HepG2 (cell line): ENCODE data around the gene DCPS. TPM values are rescaled to one million over a fixed set of nuclear protein-coding genes. Genes with fewer than 3 reads are reported as not detected.
A peak's percentile ranks its signal among the peaks of the same experiment; 100 is the strongest.

Experiments
- ATAC-seq: fragments of 200-7000 bp; cut with Tn5 transposase; 3 replicates; pipeline ENCODE4 v1.9.1; 2020; ENCODE audit warnings: mild to moderate bottlenecking, moderate library complexity
- BruUV-seq: library from RNA; stranded (reverse); fragments of 400-500 nt; replicated peaks from 2 replicates; lab custom pipeline; 2021; lab: Mats Ljungman, UMichigan
- CTCF ChIA-PET: fragments of 300-600 bp; formaldehyde crosslinking; extraction: SDS; loops from one replicate; lab custom pipeline; 2021; ENCODE audit warnings: low total read pairs, inconsistent platforms, low intra/inter-chr PET ratio; lab: Yijun Ruan, JAX
- POLR2A ChIA-PET: fragments of 350-600 bp; sonication (Branson Sonifier 250); formaldehyde crosslinking; loops from one replicate; lab custom pipeline; 2020; ENCODE audit warnings: antibody characterized with exemption, inconsistent platforms; lab: Yijun Ruan, JAX
- DNase-seq: peaks from one replicate; pipeline ENCODE4 v3.0.0-alpha.2; 2015; ENCODE audit warnings: low spot score
- FAIRE-seq: peaks from 3 replicates; lab custom pipeline; 2011; peaks lifted over from hg19 to GRCh38; lab: Jason Lieb, UNC
- H2AFZ ChIP-seq: one replicate; pipeline ENCODE4 v1.6.1; 2011; ENCODE audit warnings: low read length, inconsistent platforms
- H3K27ac ChIP-seq: fragments of 300-600 bp; 3 replicates; pipeline ENCODE4 v1.8.0; 2011; ENCODE audit warnings: mixed run types, mild to moderate bottlenecking, mixed read lengths, low read length, inconsistent platforms; ENCODE audit not compliant: insufficient read depth; ENCODE audit errors: extremely low read length
- H3K27me3 ChIP-seq, 2 experiments: fragments of 200-600 bp in 1 of 2; 2 replicates in 1 of 2; 3 replicates in 1 of 2; pipeline versions ENCODE4 v1.6.0 to v1.8.0; 2011; ENCODE audit warnings: low read length in 2 of 2, mild to moderate bottlenecking in 2 of 2, moderate library complexity in 2 of 2, inconsistent platforms in 1 of 2; ENCODE audit not compliant: insufficient read depth in 2 of 2, control insufficient read depth in 1 of 2
- H3K36me3 ChIP-seq, 2 experiments: fragments of 200-600 bp in 1 of 2; replicated peaks in 1 of 2; 2 replicates in 1 of 2; 3 replicates in 1 of 2; pipeline versions ENCODE4 v1.5.1 to v1.8.0; 2011; ENCODE audit warnings: low read length in 2 of 2, inconsistent platforms in 1 of 2; ENCODE audit not compliant: insufficient read depth in 2 of 2, control insufficient read depth in 1 of 2
- H3K4me1 ChIP-seq: 2 replicates; pipeline ENCODE4 v1.5.1; 2012; ENCODE audit warnings: low read length, inconsistent platforms; ENCODE audit not compliant: insufficient read depth
- H3K4me2 ChIP-seq: 2 replicates; pipeline ENCODE4 v1.6.0; 2011; ENCODE audit warnings: low read depth, low read length, inconsistent platforms
- H3K4me3 ChIP-seq, 3 experiments: fragments of 200-600 bp in 1 of 3; sonication (generic), shearing (Covaris generic) in 1 of 3; replicated peaks in 1 of 3; 2 replicates each; pipeline ENCODE4 v1.5.1; 2011 to 2016; ENCODE audit warnings: low read length in 3 of 3, inconsistent platforms in 2 of 3, low read depth in 2 of 3, mild to moderate bottlenecking in 2 of 3, control low read depth in 1 of 3, mixed read lengths in 1 of 3; ENCODE audit not compliant: insufficient read depth in 1 of 3
- H3K79me2 ChIP-seq: one replicate; pipeline ENCODE4 v1.6.1; 2011; ENCODE audit warnings: low read length, inconsistent platforms; ENCODE audit not compliant: insufficient read depth
- H3K9ac ChIP-seq: 2 replicates; pipeline ENCODE4 v1.6.0; 2011; ENCODE audit warnings: mild to moderate bottlenecking, low read depth, low read length, inconsistent platforms; ENCODE audit not compliant: insufficient read depth
- H3K9me3 ChIP-seq: 2 replicates; pipeline ENCODE4 v1.5.1; 2012; ENCODE audit warnings: mild to moderate bottlenecking, low read length
- H4K20me1 ChIP-seq: 2 replicates; pipeline ENCODE4 v1.6.0; 2011; ENCODE audit warnings: inconsistent platforms, mild to moderate bottlenecking, low read length, moderate library complexity; ENCODE audit not compliant: insufficient read depth
- CREB1 ChIP-seq, 2 experiments: fragments of 450-650 bp in 1 of 2; IDR thresholded peaks; 2 replicates each; pipeline ENCODE4 v1.6.1; 2016 to 2017; ENCODE audit warnings: control low read depth in 1 of 2, mild to moderate bottlenecking in 1 of 2, missing compliant biosample characterization in 1 of 2, missing genetic modification characterization in 1 of 2
- DMAP1 ChIP-seq: IDR thresholded peaks from 2 replicates; pipeline ENCODE4 v1.6.1; 2016
- EHMT2 ChIP-seq: fragments of 200-600 bp; sonication (generic); IDR thresholded peaks from 2 replicates; pipeline ENCODE4 v1.7.0; 2017; ENCODE audit warnings: antibody characterized with exemption, low read depth, low read length, borderline replicate concordance
- EP300 ChIP-seq, 3 experiments: sonication (generic) in 1 of 3; formaldehyde crosslinking in 1 of 3; IDR thresholded peaks; 2 replicates each; pipeline versions ENCODE4 v1.5.1 to v1.6.1; 2011 to 2020; ENCODE audit warnings: low read depth in 2 of 3, low read length in 2 of 3, borderline replicate concordance in 1 of 3, improper control_type of control experiment in 1 of 3, mild to moderate bottlenecking in 1 of 3, missing genetic modification reagents in 1 of 3, moderate library complexity in 1 of 3
- HDAC6 ChIP-seq: fragments of 200-600 bp; sonication (generic); IDR thresholded peaks from 2 replicates; pipeline ENCODE4 v1.7.0; 2017; ENCODE audit warnings: mild to moderate bottlenecking, antibody characterized with exemption, low read length, low read depth
- RAD21 ChIP-seq: fragments of 450-650 bp; formaldehyde crosslinking; IDR thresholded peaks from 2 replicates; pipeline ENCODE4 v1.5.0; 2020; ENCODE audit warnings: mild to moderate bottlenecking
- SALL1 ChIP-seq: sonication (generic); formaldehyde crosslinking; IDR thresholded peaks from 2 replicates; pipeline ENCODE4 v1.8.0; 2022; ENCODE audit warnings: mild to moderate bottlenecking, missing genetic modification reagents
- SP1 ChIP-seq, 2 experiments: fragments of 450-650 bp in 1 of 2; sonication (generic) in 1 of 2; formaldehyde crosslinking in 1 of 2; IDR thresholded peaks; 2 replicates each; pipeline versions ENCODE4 v1.4.0 to v1.6.1; 2016 to 2020; ENCODE audit warnings: missing genetic modification reagents in 1 of 2
- SRF ChIP-seq: IDR thresholded peaks from 2 replicates; pipeline ENCODE4 v1.6.1; 2011; ENCODE audit warnings: mild to moderate bottlenecking, low read depth, low read length, moderate library complexity
- ZMYM4 ChIP-seq: sonication (generic); formaldehyde crosslinking; IDR thresholded peaks from 2 replicates; pipeline ENCODE4 v1.8.1; 2023; ENCODE audit warnings: mild to moderate bottlenecking, missing genetic modification reagents
- ZNF331 ChIP-seq: sonication (generic); formaldehyde crosslinking; IDR thresholded peaks from 2 replicates; pipeline ENCODE4 v1.4.0; 2020; ENCODE audit warnings: missing genetic modification reagents
- ZNF546 ChIP-seq: sonication (generic); formaldehyde crosslinking; conservative IDR thresholded peaks from 2 replicates; pipeline ENCODE4 v1.8.1; 2023; ENCODE audit warnings: mild to moderate bottlenecking, missing genetic modification reagents
- ZNF737 ChIP-seq: sonication (generic); formaldehyde crosslinking; IDR thresholded peaks from 2 replicates; pipeline ENCODE4 v1.5.0; 2020; ENCODE audit warnings: missing genetic modification reagents, mild to moderate bottlenecking, borderline replicate concordance
- ZNF780A ChIP-seq: sonication (generic); formaldehyde crosslinking; IDR thresholded peaks from 2 replicates; pipeline ENCODE4 v1.8.0; 2022; ENCODE audit warnings: mild to moderate bottlenecking, missing genetic modification reagents, moderate library complexity
- ZNF883 ChIP-seq: sonication (generic); formaldehyde crosslinking; IDR thresholded peaks from 2 replicates; pipeline ENCODE4 v1.5.1; 2020; ENCODE audit warnings: mild to moderate bottlenecking, missing genetic modification reagents; ENCODE audit errors: not compliant biosample characterization
- WGBS: methylation state at CpG from one replicate; pipeline ENCODE4 v1.1.6; 2017; ENCODE audit warnings: low lambda C conversion rate; 5-methylcytosine and 5-hydroxymethylcytosine counted together
- in situ Hi-C: cut with HindIII; loops from 2 replicates; pipeline ENCODE4 v1.10.0; 2017; ENCODE audit warnings: low pct_unique_long_range_greater_than_20kb; ENCODE audit not compliant: extremely low pct_ligation_motif_present
- intact Hi-C: fragments of 100-400 bp; cut with micrococcal nuclease; formaldehyde crosslinking; loops from one replicate; pipeline ENCODE4 v1.10.0; 2022; ENCODE audit not compliant: unreplicated experiment
- polyA plus RNA-seq, 8 experiments: library from polyadenylated mRNA; depleted of rRNA in 3 of 8; stranded (reverse) in 7 of 8; unstranded in 1 of 8; fragments of >200 nt; fragmentation: Illumina TruSeq in 4 of 8; extraction: Trizol in 4 of 8; gene quantifications; 2 replicates each; pipeline versions ENCODE4 v1.2.1 to v1.2.3, GENCODE V29; 2011 to 2016; ENCODE audit warnings: low read depth in 4 of 8, missing spikeins in 1 of 8, mixed read lengths in 1 of 8; ENCODE audit not compliant: insufficient read depth in 1 of 8
- total RNA-seq, 5 experiments: library from RNA; depleted of rRNA; stranded (reverse); fragments of >200 nt; fragmentation: Illumina TruSeq; extraction: Trizol; gene quantifications; 2 replicates each; pipeline ENCODE4 v1.2.3, GENCODE V29; 2016; ENCODE audit warnings: low read depth in 1 of 5
- TF ChIP-seq, protein P1 (sequence below): sonication (generic); formaldehyde crosslinking; IDR thresholded peaks from 2 replicates; pipeline ENCODE4 v1.4.0; 2020; ENCODE audit warnings: missing genetic modification reagents
- TF ChIP-seq, protein P2 (sequence below): IDR thresholded peaks from 2 replicates; pipeline ENCODE4 v1.6.1; 2016; ENCODE audit warnings: mild to moderate bottlenecking
- TF ChIP-seq, protein P3 (sequence below): sonication (generic); formaldehyde crosslinking; IDR thresholded peaks from 2 replicates; pipeline ENCODE4 v1.4.0; 2020; ENCODE audit warnings: missing genetic modification reagents

DCPS gene
- total and polyA plus RNA-seq, 2 of the 13 experiments (the other 11 are each of a cell fraction or from before 2014, with no cell fraction given) = 21.9 to 22.5 TPM

DNA sequence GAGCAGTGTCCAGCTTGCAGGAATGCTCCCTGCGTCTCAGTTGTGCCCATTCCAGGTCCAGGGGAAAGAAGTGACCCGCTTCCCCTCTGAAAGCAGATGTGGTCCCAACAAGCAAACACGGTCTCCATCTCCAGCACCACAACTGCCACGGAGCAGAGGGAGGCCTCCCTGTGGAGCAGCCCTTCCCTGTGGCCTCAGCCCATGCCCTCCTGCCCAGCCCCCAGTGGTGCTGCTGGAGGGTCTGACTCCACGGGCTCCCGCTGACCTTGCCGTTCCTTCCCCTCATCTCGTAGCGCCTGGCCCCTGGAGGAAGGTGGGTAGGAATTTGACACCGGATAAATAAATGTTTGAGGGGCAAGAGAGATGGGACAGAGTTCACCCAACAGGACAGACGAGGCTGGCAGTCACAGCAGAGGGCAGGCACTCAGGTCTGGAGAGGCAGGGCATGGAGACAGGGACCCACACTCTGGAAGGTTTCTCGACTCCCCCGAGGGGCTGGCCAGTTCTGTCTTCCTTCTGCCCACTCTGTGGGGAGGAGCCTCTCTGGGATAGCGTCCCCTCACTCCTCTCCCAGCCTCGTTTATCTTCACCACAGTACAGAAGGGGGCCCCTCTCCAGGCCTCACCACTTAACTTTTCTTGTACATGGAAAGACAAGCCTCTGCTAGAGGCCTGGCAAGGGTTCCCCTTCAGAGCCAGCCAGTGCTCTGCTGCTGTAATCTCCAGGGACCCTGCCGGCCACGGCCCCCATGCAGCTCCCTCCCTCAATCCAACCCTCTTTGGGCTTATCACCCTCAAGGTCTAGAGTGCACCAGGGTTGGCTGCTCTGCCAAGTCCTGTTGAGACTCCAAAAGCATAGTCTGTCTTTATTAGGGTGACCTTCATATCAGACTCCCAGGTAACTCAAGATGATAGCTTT, 44.1 kb downstream of the DCPS start:
- no peaks in the 10 kb centered on the region for H3K79me2 ChIP-seq
- no peak overlapping the region for H3K9ac ChIP-seq
- DNase-seq = peak; percentile 14
- peaks cover 20% of the 10 kb centered on the region for H3K4me1 ChIP-seq
- no peak overlapping the region for H3K4me3 ChIP-seq
- BruUV-seq = no TSS peak
- CTCF ChIA-PET = no interaction called here
- in situ Hi-C loops = no loop called here
- 0 out of 2 replicates have a peak overlapping the region, but pooled peaks have one; percentile 20 for H3K4me2 ChIP-seq
- H3K27ac ChIP-seq = peak overlapping the region; percentile 20
- no peak overlapping the region for H2AFZ ChIP-seq
- H3K36me3 ChIP-seq = peaks cover 7 to 10% of the 10 kb centered on the region in 2 experiments; a peak in 3 of 5 replicates
- H4K20me1 ChIP-seq = no peaks in the 10 kb centered on the region
- intact Hi-C loops = no loop called here
- no peaks in the 10 kb centered on the region for H3K9me3 ChIP-seq
- no peaks in the 10 kb centered on the region for H3K27me3 ChIP-seq
- POLR2A ChIA-PET = no interaction called here
- peak; percentile 68 for ATAC-seq
- 42% methylated on average over 11 of the region's 17 CpGs for WGBS
- no peak for FAIRE-seq
- TF ChIP-seq SRF (no peak), CREB1 (IDR thresholded peaks at IDR 0.05) (no peak), CREB1 (CRISPR knock-in tag; IDR thresholded peaks at IDR 0.05) (no peak), SP1 (IDR thresholded peaks at IDR 0.05) (no peak), SP1 (CRISPR knock-in tag; IDR thresholded peaks at IDR 0.05) (no peak), DMAP1 (CRISPR knock-in tag) (no peak), ZNF737 (no peak), ZNF331 (CRISPR knock-in tag) (no peak), RAD21 (no peak), HDAC6 (no peak), ZNF546 (no peak), SALL1 (CRISPR knock-in tag) (peak; percentile 11; the same call in 1 of the 2 replicates), EHMT2 (no peak), ZMYM4 (CRISPR knock-in tag) (peak; percentile 51; the same call in 1 of the 2 replicates), ZNF883 (CRISPR knock-in tag) (no peak), EP300 (IDR thresholded peaks at IDR 0.05; ENCODE audit: low read depth in 2 of 2, low read length in 2 of 2) (no peak), EP300 (CRISPR knock-in tag; IDR thresholded peaks at IDR 0.05; ENCODE audit: borderline replicate concordance) (no peak), ZNF780A (CRISPR knock-in tag) (no peak)
- TF ChIP-seq, protein P1, sequence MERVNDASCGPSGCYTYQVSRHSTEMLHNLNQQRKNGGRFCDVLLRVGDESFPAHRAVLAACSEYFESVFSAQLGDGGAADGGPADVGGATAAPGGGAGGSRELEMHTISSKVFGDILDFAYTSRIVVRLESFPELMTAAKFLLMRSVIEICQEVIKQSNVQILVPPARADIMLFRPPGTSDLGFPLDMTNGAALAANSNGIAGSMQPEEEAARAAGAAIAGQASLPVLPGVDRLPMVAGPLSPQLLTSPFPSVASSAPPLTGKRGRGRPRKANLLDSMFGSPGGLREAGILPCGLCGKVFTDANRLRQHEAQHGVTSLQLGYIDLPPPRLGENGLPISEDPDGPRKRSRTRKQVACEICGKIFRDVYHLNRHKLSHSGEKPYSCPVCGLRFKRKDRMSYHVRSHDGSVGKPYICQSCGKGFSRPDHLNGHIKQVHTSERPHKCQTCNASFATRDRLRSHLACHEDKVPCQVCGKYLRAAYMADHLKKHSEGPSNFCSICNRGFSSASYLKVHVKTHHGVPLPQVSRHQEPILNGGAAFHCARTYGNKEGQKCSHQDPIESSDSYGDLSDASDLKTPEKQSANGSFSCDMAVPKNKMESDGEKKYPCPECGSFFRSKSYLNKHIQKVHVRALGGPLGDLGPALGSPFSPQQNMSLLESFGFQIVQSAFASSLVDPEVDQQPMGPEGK (CRISPR knock-in tag) = 0 out of 2 replicates have a peak, but pooled peaks have one; percentile 11
- TF ChIP-seq, protein P2, sequence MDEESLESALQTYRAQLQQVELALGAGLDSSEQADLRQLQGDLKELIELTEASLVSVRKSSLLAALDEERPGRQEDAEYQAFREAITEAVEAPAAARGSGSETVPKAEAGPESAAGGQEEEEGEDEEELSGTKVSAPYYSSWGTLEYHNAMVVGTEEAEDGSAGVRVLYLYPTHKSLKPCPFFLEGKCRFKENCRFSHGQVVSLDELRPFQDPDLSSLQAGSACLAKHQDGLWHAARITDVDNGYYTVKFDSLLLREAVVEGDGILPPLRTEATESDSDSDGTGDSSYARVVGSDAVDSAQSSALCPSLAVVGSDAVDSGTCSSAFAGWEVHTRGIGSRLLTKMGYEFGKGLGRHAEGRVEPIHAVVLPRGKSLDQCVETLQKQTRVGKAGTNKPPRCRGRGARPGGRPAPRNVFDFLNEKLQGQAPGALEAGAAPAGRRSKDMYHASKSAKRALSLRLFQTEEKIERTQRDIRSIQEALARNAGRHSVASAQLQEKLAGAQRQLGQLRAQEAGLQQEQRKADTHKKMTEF (CRISPR knock-in tag) = no peak
- TF ChIP-seq, protein P3, sequence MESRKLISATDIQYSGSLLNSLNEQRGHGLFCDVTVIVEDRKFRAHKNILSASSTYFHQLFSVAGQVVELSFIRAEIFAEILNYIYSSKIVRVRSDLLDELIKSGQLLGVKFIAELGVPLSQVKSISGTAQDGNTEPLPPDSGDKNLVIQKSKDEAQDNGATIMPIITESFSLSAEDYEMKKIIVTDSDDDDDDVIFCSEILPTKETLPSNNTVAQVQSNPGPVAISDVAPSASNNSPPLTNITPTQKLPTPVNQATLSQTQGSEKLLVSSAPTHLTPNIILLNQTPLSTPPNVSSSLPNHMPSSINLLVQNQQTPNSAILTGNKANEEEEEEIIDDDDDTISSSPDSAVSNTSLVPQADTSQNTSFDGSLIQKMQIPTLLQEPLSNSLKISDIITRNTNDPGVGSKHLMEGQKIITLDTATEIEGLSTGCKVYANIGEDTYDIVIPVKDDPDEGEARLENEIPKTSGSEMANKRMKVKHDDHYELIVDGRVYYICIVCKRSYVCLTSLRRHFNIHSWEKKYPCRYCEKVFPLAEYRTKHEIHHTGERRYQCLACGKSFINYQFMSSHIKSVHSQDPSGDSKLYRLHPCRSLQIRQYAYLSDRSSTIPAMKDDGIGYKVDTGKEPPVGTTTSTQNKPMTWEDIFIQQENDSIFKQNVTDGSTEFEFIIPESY (CRISPR knock-in tag) = peak; percentile 90
